NCI-H2107 treated with DMSO at 0.1 percent for 48 hours (cell line): ENCODE measurements around the gene NMNAT2.
"Not testable (repeated sequence)": the region's sequence is repeated elsewhere in the genome, so short reads cannot be mapped to it uniquely, and the experiment has no call there.

Experiments
- DNase-seq: peaks from one replicate; lab custom pipeline; 2025; ENCODE audit not compliant: unreplicated experiment; lab: John Stamatoyannopoulos, UW

The NMNAT2 gene

DNA sequence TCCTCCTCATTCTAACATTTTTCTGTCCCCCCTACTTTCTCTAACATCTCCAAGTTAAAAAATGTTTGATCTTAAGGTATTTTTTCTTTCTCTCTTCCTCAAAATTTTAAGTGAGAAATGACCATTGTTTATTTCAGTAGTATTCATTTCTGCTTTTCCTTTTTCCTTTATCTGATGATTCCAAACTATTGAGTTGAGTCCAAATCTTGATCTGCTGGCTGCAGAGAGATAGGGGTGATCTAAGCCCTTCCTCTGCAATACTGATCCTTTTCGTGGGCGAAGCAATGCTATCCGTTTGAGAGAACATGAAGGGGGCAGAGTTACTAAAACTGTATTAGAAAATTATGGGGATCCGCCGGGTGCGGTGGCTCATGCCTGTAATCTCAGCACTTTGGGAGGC is 516 bp upstream of the NMNAT2 start:
- DNase-seq, result no peak

DNA sequence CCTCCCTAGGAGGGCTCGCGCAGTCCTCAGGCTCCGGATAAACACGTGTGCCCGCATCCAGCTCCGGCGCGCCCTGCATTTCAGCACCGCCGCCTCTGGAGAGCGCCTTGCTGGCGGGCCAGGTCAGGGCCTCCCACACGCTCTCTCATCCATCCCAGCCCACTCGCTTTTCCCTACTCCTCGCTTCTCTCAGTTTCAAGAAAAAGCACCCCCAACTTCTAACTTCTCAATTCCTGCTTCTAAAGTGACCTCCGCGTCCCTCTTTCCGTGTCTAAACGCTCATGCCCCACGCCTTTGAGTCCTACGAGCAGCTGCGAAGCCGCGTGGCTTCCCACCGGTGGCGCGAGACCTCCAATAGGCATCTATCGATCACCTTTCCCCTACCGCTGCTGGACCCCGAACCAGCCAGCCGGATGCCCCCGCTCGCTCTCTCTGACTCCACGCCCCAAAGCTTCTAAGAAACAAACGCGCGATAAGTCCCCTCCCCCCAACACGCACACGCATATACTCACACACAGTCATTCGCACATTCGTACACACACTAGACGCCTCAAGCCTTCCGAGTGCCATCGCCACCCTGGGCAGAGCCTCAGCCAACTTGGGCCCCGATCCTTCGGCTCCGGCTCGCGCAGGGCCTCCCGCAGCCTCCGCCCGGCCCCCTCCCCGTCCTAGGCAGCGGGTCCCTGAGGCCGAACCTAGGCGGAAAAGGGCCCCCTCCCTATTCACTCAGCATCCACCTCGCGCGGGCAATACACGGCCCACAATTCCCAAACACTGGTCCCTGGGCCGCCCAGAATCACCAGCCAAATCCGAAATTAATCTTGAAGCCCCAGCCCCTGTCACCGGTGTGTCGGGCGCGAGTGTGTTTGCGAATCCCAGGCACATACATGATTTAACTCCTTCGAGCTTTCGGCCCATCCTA is 1.1 kb downstream of the NMNAT2 start:
- DNase-seq, result peak; percentile 57

DNA sequence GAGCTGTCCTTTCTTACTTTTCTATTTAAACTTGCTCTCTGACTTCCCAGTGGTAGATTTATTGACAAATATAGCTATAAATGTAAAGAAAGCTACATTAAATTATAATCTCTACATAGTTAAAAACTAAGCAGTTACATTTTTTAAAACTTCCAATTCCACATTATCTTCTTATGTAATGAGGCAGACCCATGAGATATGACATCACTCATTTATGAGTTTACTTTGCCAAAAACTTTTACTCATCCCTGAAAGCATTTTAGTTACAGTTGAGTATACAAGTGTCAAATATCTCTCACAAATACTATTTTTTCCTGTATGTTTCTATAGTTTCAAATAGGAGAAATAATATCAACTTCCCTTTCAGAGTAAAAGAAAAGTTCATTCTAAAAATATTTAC is 3.8 kb downstream of the NMNAT2 start:
- no peak for DNase-seq

DNA sequence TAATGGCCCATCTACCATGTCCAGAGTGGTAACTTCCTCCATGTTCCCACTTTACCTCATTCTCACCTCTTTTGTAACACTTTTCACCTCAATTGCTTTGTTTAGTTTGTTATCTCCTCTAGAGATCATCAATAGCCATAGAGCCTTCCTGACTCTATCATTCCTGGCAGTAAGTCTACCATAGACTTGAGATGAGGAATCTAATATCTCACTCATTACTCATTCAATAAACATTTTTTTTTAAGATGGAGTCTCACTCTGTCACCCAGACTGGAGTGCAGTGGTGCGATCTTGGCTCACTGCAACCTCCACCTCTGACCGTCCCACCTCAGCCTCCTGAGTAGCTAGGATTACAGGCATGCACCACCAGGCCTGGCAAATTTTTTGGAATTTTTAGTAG is 7.1 kb downstream of the NMNAT2 start:
- no peak for DNase-seq

DNA sequence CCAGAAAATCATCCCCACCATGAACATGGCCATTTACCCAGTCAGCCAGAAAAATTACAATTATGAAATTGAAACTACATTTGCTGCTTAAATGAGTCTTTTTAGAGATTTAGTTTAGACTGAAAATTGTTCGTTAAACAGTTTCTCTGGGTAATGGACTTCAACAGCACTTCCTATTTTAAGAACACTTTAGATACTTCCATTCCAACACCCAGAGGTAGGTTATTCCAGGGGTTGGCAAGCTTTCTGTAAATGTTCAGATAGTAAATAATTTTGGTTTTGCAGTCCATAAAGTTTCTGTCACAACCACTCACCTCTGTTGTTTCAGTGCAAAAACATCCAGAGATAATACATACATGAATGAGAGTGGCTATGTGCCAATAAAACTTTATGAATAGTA is 10.2 kb downstream of the NMNAT2 start:
- no peak for DNase-seq

DNA sequence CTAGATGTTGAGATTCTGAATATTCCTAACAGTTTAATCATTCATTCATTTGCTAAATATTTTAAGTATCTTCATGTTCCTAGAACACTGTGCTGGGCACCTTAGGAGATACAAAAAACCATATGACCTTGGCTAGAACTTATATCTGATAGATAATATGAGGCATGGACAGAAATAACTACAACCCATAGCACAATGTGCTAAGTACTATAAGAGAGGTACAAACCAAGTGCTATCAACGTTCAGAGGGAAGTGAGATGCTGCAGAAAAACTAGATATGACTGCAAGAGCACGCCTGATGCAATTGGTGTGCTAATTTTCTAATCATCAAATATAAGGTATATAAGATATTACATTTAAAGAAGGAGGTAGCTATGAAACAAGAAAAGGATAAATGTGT is 10.7 kb downstream of the NMNAT2 start:
- no peak for DNase-seq

DNA sequence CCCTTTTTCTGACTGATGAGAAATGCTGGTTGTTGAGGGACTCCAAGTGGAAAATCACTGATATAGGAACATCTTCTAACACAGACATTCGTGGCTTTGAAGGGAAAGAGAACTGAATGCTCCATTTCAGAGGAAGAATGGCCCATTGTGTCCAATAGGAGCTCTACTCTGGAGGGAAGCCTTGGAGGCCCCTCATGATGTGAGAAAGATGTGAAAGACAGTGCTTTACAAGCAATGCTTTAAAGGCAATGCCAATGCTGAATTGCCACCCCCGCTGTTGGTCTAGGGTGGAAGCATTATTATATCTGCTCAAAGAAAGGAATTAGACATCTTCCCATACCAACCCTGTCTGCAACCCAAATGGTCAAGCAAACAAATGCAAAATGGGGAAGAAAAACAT is 13.7 kb downstream of the NMNAT2 start:
- no peak for DNase-seq

DNA sequence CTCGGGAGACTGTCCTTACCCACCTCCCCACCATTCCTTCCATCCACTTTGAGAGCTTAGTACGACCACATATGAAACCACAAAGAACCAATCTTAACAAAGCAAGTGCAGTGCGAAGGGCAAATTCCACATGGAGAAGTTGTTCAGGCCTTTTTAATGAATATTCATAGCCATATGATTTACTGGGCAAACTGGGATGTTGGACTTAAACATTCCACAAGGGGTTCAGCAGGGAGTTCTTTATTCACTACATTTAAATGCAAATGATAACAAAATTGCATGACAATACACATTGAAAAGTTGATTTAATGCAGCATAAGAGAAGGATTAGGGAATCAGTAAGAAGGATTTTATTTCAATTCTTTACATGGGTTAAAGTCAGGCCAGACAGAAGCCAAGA is 14.7 kb downstream of the NMNAT2 start:
- no peak for DNase-seq

DNA sequence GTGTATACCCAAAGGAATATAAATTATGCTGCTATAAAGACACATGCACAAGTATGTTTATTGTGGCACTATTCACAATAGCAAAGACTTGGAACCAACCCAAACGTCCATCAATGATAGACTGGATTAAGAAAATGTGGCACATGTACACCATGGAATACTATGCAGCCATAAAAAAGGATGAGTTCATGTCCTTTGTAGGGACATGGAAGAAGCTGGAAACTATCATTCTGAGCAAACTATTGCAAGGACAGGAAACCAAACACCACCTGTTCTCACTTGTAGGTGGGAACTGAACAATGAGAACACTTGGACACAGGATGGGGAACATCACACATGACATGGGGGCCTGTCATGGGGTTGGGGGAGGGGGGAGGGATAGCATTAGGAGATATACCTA is 16.6 kb downstream of the NMNAT2 start:
- not testable (repeated sequence) for DNase-seq

DNA sequence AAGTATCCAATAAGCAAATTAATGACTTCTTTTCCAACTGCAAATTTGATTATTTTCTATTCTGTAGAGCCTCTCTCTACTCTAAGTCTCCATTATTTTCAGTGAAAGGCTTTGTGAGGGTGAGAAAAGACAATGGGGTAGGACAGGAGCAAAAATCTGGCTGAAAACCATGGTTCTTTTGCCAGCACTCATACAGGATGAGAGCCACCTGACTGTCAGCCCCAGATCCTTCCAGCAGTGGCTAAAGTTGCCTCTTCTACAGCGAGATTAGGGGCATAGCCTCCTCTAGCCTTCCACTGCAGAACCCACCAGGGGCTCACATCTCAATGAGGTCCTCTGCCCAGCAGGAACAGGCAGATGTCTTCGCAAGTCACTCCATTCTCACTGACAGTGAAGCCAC is 23.7 kb downstream of the NMNAT2 start:
- DNase-seq, result no peak

DNA sequence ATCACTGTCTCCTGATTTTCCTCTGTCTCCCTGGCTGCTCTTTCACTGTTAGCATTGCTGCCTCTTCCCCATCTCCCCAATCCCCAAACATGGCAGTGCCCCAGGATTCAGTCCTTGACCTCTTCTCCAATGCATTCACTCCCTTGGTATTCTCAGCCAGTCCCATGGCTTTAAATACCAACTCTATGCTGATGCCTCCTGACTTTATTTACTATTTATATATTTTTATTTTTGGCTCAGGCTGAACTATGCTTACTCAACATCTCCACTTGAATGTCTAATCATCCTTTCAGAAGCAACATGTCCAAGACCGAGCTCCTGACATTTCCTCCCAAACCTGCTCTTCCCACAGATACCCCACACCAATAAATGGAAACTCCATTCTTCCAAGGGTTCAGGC is 26.3 kb downstream of the NMNAT2 start:
- DNase-seq, result no peak

DNA sequence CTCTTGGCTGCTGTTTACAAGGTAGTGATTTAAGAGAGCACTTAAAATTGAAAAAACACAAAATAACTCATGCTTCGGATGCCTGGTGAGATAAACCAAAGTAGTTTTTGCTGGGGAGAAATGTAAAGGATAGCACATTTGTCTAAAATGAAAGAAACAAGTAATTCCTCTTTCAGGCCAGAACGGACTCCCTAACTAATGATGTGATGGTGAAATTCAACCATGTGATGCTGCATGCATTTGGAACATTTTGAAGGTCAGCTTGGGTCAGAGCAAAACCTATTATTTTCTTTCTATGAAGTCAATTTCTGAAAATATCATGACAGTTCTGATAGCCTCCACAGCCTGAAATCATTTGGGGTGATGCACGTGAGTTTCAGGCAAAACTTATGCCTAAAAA is 27.6 kb downstream of the NMNAT2 start:
- no peak for DNase-seq

DNA sequence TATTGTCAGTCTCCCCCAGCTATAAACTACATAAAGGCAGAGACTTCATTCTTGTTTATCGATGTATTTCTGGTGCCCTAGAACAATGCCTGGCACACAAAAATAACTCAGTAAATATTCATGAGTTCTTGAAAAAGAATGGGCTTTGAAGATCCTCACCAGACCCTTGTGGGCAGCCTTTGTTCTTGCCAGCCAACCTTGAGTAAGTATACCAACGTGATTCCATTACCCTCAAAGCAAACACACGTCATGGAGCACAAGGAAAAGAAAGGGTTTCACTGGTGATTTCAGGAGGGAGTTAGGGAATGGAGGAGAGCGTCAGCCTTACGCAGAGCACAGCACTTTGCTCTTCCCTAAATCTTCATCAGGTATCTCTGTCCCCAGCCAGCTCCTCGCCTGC is 29.4 kb downstream of the NMNAT2 start:
- DNase-seq, result peak; percentile 18

DNA sequence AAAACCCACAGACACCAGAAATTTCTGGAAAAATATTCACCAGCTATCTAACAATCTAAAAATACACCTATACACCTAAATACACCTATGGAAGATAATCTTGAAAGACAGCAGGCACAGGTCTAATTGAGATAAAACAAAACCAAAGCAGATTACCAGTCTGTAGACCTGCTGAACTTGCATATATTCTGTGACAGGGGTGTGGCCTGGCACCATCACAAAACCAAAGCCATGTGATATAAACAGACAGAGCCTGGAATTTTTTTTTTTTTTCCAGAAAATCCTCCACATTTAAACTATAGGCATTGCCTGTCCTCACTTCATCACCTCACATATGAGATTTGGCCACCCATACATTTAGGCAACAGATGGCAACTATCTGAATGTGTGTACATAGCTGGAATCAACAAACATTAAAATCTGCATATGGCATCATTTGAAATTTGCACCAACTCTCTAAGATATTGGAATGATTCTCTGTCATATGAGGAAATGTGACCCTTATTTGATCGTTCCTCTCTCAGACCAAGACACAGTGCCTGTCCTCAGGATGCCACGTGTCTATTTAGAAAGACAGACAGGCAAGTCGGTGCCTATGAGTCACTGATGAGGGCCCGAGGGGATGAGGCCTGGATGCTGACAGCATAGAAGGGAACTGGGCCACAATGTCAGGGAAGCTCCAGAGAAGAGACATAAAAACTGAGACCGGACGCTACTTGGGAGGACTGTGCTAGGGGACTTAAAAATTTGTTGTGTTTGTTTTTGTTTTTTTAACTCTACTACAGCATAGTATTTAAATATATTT is 32.6 kb downstream of the NMNAT2 start:
- DNase-seq, result no peak

DNA sequence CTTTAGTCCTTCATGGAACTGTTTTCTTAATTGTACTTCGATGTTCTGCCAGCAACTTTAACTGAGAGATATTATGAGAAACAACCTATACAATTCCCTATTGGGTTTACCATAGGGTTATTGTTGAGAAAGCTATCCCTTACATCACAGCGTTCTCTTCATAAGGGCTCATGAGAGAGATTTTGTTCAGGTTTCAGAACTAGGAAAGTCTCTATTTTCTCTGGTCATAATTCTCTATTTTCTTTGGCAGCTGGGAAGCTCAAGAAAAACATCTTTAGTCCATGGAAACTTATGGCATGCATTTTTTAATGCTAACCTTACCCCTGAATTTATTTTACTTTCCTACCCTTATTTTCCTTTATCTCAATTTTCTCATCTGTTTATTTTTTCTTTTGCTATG is 38.2 kb downstream of the NMNAT2 start:
- DNase-seq, result no peak

DNA sequence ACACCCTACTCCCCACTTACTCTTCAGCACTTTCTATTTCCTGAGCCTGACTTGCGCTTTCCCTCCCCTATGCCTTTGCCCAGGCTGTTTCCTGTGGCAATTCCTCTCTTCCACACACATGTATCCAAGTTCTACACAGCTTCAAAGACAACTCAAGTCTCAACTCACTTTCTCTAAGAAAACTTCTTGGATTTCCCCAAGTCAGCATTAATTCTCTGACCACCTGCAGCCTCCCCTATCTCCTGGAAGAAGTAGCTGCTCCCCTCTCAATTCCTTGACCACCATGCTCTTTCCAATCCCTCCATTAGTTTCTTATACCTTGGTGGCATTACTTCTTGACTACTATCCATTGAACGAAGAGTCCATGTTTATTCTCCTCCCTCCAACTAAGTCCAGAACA is 42.8 kb downstream of the NMNAT2 start:
- DNase-seq, result no peak

DNA sequence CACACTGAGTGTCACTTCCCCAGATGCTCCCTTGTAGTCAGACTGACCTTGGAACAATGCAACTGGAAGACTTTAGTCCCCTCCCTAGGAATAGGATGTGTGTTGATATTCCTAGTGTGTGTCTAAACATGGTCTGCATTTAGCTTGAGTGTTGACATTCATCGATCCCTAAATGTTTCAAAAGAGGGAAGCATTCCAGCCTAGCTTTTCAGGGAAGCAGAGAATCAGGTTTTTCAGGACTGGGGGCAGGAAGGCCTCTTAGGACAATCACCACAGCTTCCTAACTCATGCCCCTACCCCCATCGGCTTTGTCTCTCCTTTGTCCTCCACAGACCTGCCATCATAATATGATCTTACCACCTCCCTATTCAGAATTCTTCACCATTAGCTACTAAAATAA is 43.4 kb downstream of the NMNAT2 start:
- DNase-seq, result no peak

DNA sequence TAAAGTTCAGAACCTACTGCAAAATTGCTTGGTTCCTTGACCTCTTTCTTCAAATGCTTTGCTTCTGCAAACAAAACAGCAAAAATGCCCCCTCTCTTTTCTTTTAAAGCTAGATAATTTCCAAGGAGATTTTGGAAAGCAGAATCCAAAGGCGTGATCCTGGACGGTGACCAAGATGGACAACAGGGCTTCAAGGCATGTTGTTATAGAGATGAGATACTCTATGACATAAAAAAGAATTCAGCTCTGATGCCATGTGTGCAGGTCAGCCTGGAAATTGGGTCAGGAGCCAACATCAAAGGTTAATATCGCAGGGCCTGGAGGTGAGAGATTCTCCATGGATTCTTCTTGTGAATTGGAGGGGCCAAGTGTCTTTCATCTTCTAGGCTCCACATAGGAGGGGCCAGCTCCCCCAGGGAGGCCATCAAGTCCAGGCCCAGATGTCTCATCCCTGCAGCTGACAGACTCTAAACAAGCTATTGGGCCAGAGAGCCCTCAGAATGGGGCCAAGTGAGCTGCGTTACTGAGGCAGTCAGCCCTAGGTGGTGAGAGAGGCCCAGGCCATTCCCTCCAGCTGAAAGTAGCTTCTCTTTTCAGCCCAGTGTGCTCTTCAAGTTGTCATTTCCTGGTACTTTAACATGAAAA is 45.5 kb downstream of the NMNAT2 start:
- DNase-seq, result no peak

DNA sequence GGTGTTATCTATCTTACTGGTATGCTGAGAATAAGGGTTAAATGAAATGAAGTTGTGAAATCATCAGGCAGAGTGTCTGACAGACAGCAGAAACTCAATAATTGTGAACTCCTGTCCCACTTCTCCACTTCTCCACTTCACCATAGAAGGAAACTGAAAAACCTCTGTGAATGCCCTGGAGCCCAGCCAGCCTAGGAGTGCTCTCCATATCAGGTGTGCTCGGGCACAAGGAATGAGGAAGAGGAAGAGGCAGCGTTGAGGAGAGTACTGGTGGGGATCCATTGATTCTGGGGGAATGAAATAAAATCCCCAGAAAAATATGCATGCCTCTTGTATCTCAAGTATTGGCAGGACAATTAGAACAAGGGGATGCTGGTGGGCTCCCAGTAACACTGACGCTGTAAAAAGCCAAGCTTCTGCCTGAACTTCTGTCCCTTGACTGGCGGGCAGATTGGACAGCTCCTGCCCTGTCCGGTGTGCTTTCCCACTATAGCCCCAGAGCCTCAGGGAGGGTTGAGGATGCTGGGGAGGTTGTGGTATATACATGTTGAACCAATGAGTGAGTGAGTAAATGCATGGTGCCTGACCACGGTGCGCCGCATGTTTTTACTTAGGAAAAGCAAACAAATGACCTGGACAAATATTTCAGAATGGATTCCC is 47.7 kb downstream of the NMNAT2 start:
- peak; percentile 77 for DNase-seq

DNA sequence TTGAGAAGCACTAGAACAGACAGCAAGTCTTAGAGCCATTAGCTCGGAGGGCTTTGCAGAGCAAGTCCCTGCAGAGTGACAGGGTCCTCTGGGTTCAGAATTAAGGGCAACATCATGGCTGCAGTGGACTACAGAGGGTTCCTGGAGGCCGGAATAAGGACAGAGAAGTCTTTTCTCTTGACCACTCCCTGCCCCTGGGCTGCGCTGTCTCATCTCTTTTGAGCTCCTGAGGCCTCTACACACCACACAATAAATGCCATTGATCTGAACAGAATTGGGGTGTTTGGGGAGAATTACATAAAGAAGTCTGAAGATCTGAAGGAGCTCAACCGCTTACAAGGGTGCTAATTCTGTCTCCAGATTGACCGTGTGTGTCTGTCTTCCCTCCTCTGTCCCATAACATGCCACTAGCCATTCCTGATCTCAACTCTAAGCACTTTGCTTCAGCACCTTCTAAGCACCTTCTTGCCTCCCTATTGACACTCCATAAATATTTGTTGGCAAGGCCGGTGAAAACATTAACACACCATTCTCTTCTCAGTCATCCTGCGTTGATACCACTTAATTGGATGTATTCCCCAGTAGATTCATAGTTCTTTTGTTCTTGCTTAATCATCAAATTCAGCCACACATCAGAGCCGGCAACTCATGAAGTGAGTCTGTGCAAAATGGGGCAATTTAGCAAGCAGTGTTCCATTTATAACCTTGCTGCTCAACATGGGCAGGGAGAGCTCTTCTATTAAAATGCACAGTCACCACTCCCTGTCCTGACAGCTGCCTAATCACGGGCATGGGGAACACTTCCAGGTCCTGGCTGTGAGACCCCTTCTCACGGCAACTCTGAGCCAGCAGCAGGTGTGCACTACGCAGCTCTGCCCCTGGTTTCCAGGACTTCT is 49.7 kb downstream of the NMNAT2 start:
- DNase-seq, result no peak
